ENCODE results near the gene RNF183. TPM values are rescaled to one million over a fixed set of nuclear protein-coding genes. Genes with fewer than 3 reads are reported as not detected.

RNF183 gene
- polyA plus RNA-seq, 1 donor from 2014 or later = not detected

GRCh38 chr9:113343732-113344231 lies 40.6 kb upstream of the RNF183 start:
- no peaks in the 10 kb centered on the region for H3K36me3 ChIP-seq (ENCODE audit: insufficient read depth, low read length)
- no peaks in the 10 kb centered on the region for H3K79me2 ChIP-seq (replicated peaks; ENCODE audit: insufficient read depth, low read length)
- no peak overlapping the region for H2AFZ ChIP-seq (ENCODE audit: low read depth, low read length)
- H3F3A ChIP-seq (ENCODE audit: insufficient read depth, low read length, poor library complexity, severe bottlenecking) = no peaks in the 10 kb centered on the region
- no peaks in the 10 kb centered on the region for H3K9me2 ChIP-seq (ENCODE audit: insufficient read depth, low read length)
- peaks cover 17% of the 10 kb centered on the region for H3K27me3 ChIP-seq (ENCODE audit: insufficient read depth, low read depth, low read length)
- TF ChIP-seq POLR2AphosphoS5 (IDR thresholded peaks at IDR 0.05) = no peak
- no peak for TF ChIP-seq MXI1 (conservative IDR thresholded peaks at IDR 0.05; ENCODE audit: poor library complexity, severe bottlenecking)
- TF ChIP-seq, protein P1, sequence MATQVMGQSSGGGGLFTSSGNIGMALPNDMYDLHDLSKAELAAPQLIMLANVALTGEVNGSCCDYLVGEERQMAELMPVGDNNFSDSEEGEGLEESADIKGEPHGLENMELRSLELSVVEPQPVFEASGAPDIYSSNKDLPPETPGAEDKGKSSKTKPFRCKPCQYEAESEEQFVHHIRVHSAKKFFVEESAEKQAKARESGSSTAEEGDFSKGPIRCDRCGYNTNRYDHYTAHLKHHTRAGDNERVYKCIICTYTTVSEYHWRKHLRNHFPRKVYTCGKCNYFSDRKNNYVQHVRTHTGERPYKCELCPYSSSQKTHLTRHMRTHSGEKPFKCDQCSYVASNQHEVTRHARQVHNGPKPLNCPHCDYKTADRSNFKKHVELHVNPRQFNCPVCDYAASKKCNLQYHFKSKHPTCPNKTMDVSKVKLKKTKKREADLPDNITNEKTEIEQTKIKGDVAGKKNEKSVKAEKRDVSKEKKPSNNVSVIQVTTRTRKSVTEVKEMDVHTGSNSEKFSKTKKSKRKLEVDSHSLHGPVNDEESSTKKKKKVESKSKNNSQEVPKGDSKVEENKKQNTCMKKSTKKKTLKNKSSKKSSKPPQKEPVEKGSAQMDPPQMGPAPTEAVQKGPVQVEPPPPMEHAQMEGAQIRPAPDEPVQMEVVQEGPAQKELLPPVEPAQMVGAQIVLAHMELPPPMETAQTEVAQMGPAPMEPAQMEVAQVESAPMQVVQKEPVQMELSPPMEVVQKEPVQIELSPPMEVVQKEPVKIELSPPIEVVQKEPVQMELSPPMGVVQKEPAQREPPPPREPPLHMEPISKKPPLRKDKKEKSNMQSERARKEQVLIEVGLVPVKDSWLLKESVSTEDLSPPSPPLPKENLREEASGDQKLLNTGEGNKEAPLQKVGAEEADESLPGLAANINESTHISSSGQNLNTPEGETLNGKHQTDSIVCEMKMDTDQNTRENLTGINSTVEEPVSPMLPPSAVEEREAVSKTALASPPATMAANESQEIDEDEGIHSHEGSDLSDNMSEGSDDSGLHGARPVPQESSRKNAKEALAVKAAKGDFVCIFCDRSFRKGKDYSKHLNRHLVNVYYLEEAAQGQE (IDR thresholded peaks at IDR 0.05; ENCODE audit: borderline replicate concordance) = no peak
- no peak for TF ChIP-seq EZH2 (IDR thresholded peaks at IDR 0.05; ENCODE audit: borderline replicate concordance, insufficient read depth, low read length, poor library complexity, severe bottlenecking)
- TF ChIP-seq CTCF (IDR thresholded peaks at IDR 0.05; ENCODE audit: poor library complexity, severe bottlenecking) = no peak
- no peak for TF ChIP-seq TAF1 (IDR thresholded peaks at IDR 0.05; ENCODE audit: low read depth)
- no peak for TF ChIP-seq EP300 (conservative IDR thresholded peaks at IDR 0.05; ENCODE audit: poor library complexity, severe bottlenecking)
- TF ChIP-seq RAD21 (conservative IDR thresholded peaks at IDR 0.05) = no peak
- no peak for TF ChIP-seq SMC3 (conservative IDR thresholded peaks at IDR 0.05; ENCODE audit: poor library complexity)
- no peak overlapping the region for H3K4me2 ChIP-seq (ENCODE audit: low read length)
- H3K4me3 ChIP-seq (ENCODE audit: low read length) = no peak overlapping the region
- H4K20me1 ChIP-seq (ENCODE audit: insufficient read depth) = no peaks in the 10 kb centered on the region
- no peak overlapping the region for H3K9ac ChIP-seq (ENCODE audit: low read length)
- H3K9me3 ChIP-seq (ENCODE audit: low read length) = no peaks in the 10 kb centered on the region
- no peak overlapping the region for H3K27ac ChIP-seq (ENCODE audit: low read length)

DNA sequence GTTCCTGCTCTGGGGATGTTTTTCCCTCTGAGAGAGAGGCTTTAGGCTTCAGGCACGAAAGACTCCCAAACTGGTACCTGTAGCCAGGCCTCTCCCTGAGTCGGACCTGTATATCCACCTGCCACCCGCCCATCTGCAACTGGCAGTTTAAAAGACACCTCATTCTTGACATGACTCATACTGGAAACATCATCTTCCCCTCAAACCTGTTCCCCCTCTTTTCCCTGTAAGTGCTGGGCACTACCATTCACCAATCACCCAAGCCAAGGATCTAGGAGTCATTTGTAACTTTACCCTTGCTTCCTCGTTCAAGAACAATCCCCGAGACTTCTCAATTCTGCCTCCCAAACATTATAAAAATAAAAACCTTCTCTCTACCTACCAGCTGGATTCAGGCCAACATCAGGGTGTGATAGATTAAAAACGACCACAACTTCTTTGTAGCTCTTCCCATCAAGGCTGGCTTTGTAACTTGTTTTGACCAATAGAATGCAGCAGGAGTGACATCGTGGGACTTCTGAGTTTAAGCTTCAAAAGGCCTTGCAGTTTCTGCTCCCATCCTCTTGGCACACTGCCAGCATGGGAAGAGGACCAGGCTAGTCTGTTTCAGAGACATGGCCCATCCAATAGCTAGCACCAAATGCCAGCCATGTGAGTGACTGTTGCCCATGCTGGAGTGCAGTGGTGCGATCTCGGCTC lies 38.7 kb upstream of the RNF183 start:
- Histone ChIP-seq H3K9me3 (ENCODE audit: low read length) (no peaks in the 10 kb centered on the region), H3K9ac (ENCODE audit: low read length) (no peak overlapping the region), H4K20me1 (ENCODE audit: insufficient read depth) (no peaks in the 10 kb centered on the region), H3K27me3 (ENCODE audit: insufficient read depth, low read depth, low read length) (no peaks in the 10 kb centered on the region), H3K27ac (ENCODE audit: low read length) (no peak overlapping the region), H3K36me3 (ENCODE audit: insufficient read depth, low read length) (no peaks in the 10 kb centered on the region), H3F3A (ENCODE audit: insufficient read depth, low read length, poor library complexity, severe bottlenecking) (no peaks in the 10 kb centered on the region), H3K9me2 (ENCODE audit: insufficient read depth, low read length) (no peaks in the 10 kb centered on the region), H3K4me2 (ENCODE audit: low read length) (no peak overlapping the region), H2AFZ (ENCODE audit: low read depth, low read length) (no peak overlapping the region), H3K79me2 (replicated peaks; ENCODE audit: insufficient read depth, low read length) (no peaks in the 10 kb centered on the region), H3K4me3 (ENCODE audit: low read length) (no peak overlapping the region)
- no peak for TF ChIP-seq RAD21 (conservative IDR thresholded peaks at IDR 0.05)
- no peak for TF ChIP-seq EZH2 (IDR thresholded peaks at IDR 0.05; ENCODE audit: borderline replicate concordance, insufficient read depth, low read length, poor library complexity, severe bottlenecking)
- TF ChIP-seq SMC3 (conservative IDR thresholded peaks at IDR 0.05; ENCODE audit: poor library complexity) = no peak
- TF ChIP-seq, protein P1 (IDR thresholded peaks at IDR 0.05; ENCODE audit: borderline replicate concordance) = no peak
- no peak for TF ChIP-seq POLR2AphosphoS5 (IDR thresholded peaks at IDR 0.05)
- TF ChIP-seq MXI1 (conservative IDR thresholded peaks at IDR 0.05; ENCODE audit: poor library complexity, severe bottlenecking) = no peak
- no peak for TF ChIP-seq CTCF (IDR thresholded peaks at IDR 0.05; ENCODE audit: poor library complexity, severe bottlenecking)
- TF ChIP-seq EP300 (conservative IDR thresholded peaks at IDR 0.05; ENCODE audit: poor library complexity, severe bottlenecking) = no peak
- TF ChIP-seq TAF1 (IDR thresholded peaks at IDR 0.05; ENCODE audit: low read depth) = no peak

All from neural cell (in vitro differentiated cells).